ENCODE results near the gene EPHA4. TPM values are rescaled to one million over a fixed set of nuclear protein-coding genes. Genes with fewer than 3 reads are reported as not detected.

The EPHA4 gene
- total and polyA plus RNA-seq, 2 of the 4 experiments (the other 2 are of a cell fraction), result 36.9 to 132 TPM

DNA sequence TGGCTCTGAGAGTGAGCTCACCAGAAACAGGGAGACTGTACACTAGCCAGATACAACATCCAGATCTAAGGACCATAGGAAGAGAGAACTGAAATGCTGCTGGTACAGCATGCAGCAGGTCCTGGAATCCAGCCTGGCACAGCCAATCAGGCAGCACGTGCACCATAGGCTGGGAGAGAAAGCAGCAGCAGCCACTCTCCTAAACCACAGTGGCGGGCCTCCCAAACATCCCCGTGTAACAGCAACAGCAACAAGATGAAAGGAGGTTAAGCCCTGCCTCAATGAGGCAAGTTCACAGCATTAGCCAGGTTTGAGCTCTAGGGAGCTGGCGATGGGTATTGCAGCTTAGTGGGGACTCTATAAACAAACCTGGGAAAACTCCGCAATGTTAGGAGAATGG, 192.0 kb downstream of the EPHA4 start:
- in situ Hi-C loops (cut with MboI; ENCODE audit: low sequenced_read_pairs) (no loop called here), dilution Hi-C loops (cut with HindIII; ENCODE audit: low sequenced_read_pairs, unreplicated experiment) (no loop called here), intact Hi-C loops (cut with micrococcal nuclease) (no loop called here)
- BruUV-seq (replicated peaks), result no TSS peak
- H4K91ac ChIP-seq (ENCODE audit: insufficient read depth, low read depth, low read length), result no peak overlapping the region
- no peak overlapping the region for H2BK5ac ChIP-seq (ENCODE audit: low read depth, low read length, poor library complexity, severe bottlenecking)
- no peak overlapping the region for H2BK20ac ChIP-seq (ENCODE audit: low read depth, low read length)
- H3K27me3 ChIP-seq (ENCODE audit: control insufficient read depth, insufficient read depth, low read length), result no peaks in the 10 kb centered on the region
- H3K27ac ChIP-seq (ENCODE audit: insufficient read depth, low read length), result no peak overlapping the region
- H2AK9ac ChIP-seq (replicated peaks; ENCODE audit: low read depth, low read length, poor library complexity), result no peak overlapping the region
- CTCF ChIA-PET, result no interaction called here
- POLR2A ChIA-PET (ENCODE audit: unreplicated experiment), result no interaction called here
- no peak overlapping the region for H2BK15ac ChIP-seq (ENCODE audit: low read depth, low read length)
- H2AK5ac ChIP-seq (ENCODE audit: low read depth, low read length), result no peak overlapping the region
- H3K79me1 ChIP-seq (ENCODE audit: low read depth in 1 of 2, low read length in 2 of 2), result no peaks in the 10 kb centered on the region
- no peaks in the 10 kb centered on the region for H3K36me3 ChIP-seq (ENCODE audit: control insufficient read depth, insufficient read depth, low read length)
- no peak for DNase-seq
- no peak overlapping the region for H4K8ac ChIP-seq (ENCODE audit: low read depth in 2 of 2, low read length in 2 of 2)
- H3K23ac ChIP-seq (ENCODE audit: low read depth, low read length), result no peak overlapping the region
- no peak overlapping the region for H3K56ac ChIP-seq (ENCODE audit: extremely low read depth, insufficient read depth, low read length)
- no peaks in the 10 kb centered on the region for H3K9me1 ChIP-seq (ENCODE audit: insufficient read depth, low read length)
- H2BK120ac ChIP-seq (ENCODE audit: low read depth, low read length), result no peak overlapping the region
- H3K4me3 ChIP-seq (ENCODE audit: insufficient read depth, low read depth, low read length), result no peak overlapping the region
- no peak overlapping the region for H3K4me2 ChIP-seq (ENCODE audit: low read depth, low read length)
- no peak overlapping the region for H4K5ac ChIP-seq (ENCODE audit: low read depth, low read length)
- no peaks in the 10 kb centered on the region for H3K9me3 ChIP-seq (ENCODE audit: control insufficient read depth, insufficient read depth, low read length)
- H3K9ac ChIP-seq (ENCODE audit: low read depth, low read length), result no peak overlapping the region
- no peak for ATAC-seq (ENCODE audit: low read depth)
- H2AFZ ChIP-seq (replicated peaks; ENCODE audit: low read length, poor library complexity), result no peak overlapping the region
- H3K4me1 ChIP-seq (ENCODE audit: control insufficient read depth, insufficient read depth, low read length), result no peaks in the 10 kb centered on the region
- H4K20me1 ChIP-seq (ENCODE audit: insufficient read depth, low read length), result no peaks in the 10 kb centered on the region
- no peak overlapping the region for H3K18ac ChIP-seq (ENCODE audit: low read depth, low read length)
- no peak overlapping the region for H3K4ac ChIP-seq (ENCODE audit: low read depth, low read length)
- no CpG with 5 or more reads among the region's 5 CpGs for WGBS, 2 experiments (ENCODE audit: extremely low coverage in 2 of 2, insufficient read length in 1 of 2)
- TF ChIP-seq MAFK (IDR thresholded peaks at IDR 0.05; ENCODE audit: low read depth, low read length) (no peak), RFX5 (IDR thresholded peaks at IDR 0.05; ENCODE audit: low read depth, low read length) (no peak), NFE2L2 (IDR thresholded peaks at IDR 0.05; ENCODE audit: low read depth, low read length) (no peak), RAD21 (IDR thresholded peaks at IDR 0.05; ENCODE audit: low read length) (no peak), RCOR1 (IDR thresholded peaks at IDR 0.05; ENCODE audit: insufficient replicate concordance, low read length) (no peak)
- TF ChIP-seq, protein P1, sequence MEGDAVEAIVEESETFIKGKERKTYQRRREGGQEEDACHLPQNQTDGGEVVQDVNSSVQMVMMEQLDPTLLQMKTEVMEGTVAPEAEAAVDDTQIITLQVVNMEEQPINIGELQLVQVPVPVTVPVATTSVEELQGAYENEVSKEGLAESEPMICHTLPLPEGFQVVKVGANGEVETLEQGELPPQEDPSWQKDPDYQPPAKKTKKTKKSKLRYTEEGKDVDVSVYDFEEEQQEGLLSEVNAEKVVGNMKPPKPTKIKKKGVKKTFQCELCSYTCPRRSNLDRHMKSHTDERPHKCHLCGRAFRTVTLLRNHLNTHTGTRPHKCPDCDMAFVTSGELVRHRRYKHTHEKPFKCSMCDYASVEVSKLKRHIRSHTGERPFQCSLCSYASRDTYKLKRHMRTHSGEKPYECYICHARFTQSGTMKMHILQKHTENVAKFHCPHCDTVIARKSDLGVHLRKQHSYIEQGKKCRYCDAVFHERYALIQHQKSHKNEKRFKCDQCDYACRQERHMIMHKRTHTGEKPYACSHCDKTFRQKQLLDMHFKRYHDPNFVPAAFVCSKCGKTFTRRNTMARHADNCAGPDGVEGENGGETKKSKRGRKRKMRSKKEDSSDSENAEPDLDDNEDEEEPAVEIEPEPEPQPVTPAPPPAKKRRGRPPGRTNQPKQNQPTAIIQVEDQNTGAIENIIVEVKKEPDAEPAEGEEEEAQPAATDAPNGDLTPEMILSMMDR (conservative IDR thresholded peaks at IDR 0.05; ENCODE audit: low read depth, low read length), result no peak
- no peak overlapping the region for H3K14ac ChIP-seq (replicated peaks; ENCODE audit: low read depth, low read length)
